Uterus (tissue), 4 donors: Measurements from ENCODE around the gene FNDC5. TPM values are rescaled to one million over a fixed set of nuclear protein-coding genes. Genes with fewer than 3 reads are reported as not detected.

Source experiments
- DNase-seq, 2 donors: peaks; one replicate each; pipeline ENCODE4 v3.0.0-alpha.2; 2019 to 2020
- H3K27ac ChIP-seq, 2 donors: fragments of 200-600 bp; sonication (generic); 1 replicate in 1 of 2; 2 replicates in 1 of 2; pipeline ENCODE4 v1.5.1; 2016 to 2018
- H3K27me3 ChIP-seq, 2 donors: fragments of 200-600 bp; sonication (generic); one replicate each; pipeline ENCODE4 v1.5.1; 2018 to 2019; ENCODE audit warnings: control low read depth in 1 of 2
- H3K36me3 ChIP-seq, 2 donors: fragments of 200-600 bp; sonication (generic); one replicate each; pipeline ENCODE4 v1.5.1; 2019; ENCODE audit warnings: control low read depth in 1 of 2
- H3K4me1 ChIP-seq, 2 donors: fragments of 200-600 bp; sonication (generic); one replicate each; pipeline ENCODE4 v1.5.1; 2018 to 2019; ENCODE audit warnings: control low read depth in 1 of 2
- H3K4me3 ChIP-seq, 2 donors: fragments of 200-600 bp; sonication (generic); 1 replicate in 1 of 2; 2 replicates in 1 of 2; pipeline ENCODE4 v1.5.1; 2018 to 2019; ENCODE audit warnings: mild to moderate bottlenecking in 1 of 2
- H3K9me3 ChIP-seq, 2 donors: fragments of 200-600 bp; sonication (generic); one replicate each; pipeline ENCODE4 v1.5.1; 2019; ENCODE audit warnings: control low read depth in 1 of 2
- CTCF ChIP-seq, 4 experiments: fragments of 200-600 bp in 2 of 4; fragments of 450-650 bp in 2 of 4; sonication (generic) in 2 of 4; IDR thresholded peaks; one replicate each; pipeline ENCODE4 v1.5.1; 2016 to 2019; ENCODE audit warnings: antibody characterized with exemption in 4 of 4, mild to moderate bottlenecking in 2 of 4, moderate library complexity in 1 of 4
- POLR2A ChIP-seq, 2 donors: fragments of 450-650 bp; IDR thresholded peaks; one replicate each; pipeline ENCODE4 v1.6.1; 2016; ENCODE audit warnings: antibody characterized with exemption in 2 of 2, mild to moderate bottlenecking in 1 of 2, moderate library complexity in 1 of 2
- intact Hi-C: fragments of 100-400 bp; cut with DNase I; formaldehyde crosslinking; loops from one replicate; pipeline ENCODE4 v1.15.1; 2023; ENCODE audit warnings: low total_unique reads
- total RNA-seq, 4 donors: library from RNA; depleted of rRNA in 3 of 4; stranded (reverse); fragments of >200 nt in 3 of 4; gene quantifications; one replicate each; pipeline versions ENCODE4 v1.1.0 to v1.2.4, GENCODE V29; 2014 to 2023
- donor health status: DM: yes; HTN: yes; CAD: no.

The FNDC5 gene
- total RNA-seq, 4 donors from 2014 or later = 1.2 to 71.1 (median 3.7) TPM; not detected in 1

GRCh38 chr1:32855861-32856617, 14.7 kb downstream of the FNDC5 start:
- TF ChIP-seq CTCF (IDR thresholded peaks at IDR 0.05) = no peak
- no peak for TF ChIP-seq POLR2A (IDR thresholded peaks at IDR 0.05)
- no peak for DNase-seq
- Histone ChIP-seq H3K9me3 (no peaks in the 10 kb centered on the region), H3K27ac (no peak overlapping the region), H3K4me1 (no peaks in the 10 kb centered on the region), H3K4me3 (no peak overlapping the region), H3K27me3 (no peaks in the 10 kb centered on the region), H3K36me3 (no peaks in the 10 kb centered on the region)
- intact Hi-C loops = no loop called here

- H3K27ac ChIP-seq = no peak overlapping the region
- no peaks in the 10 kb centered on the region for H3K27me3 ChIP-seq
- H3K4me3 ChIP-seq = no peak overlapping the region
- no peaks in the 10 kb centered on the region for H3K36me3 ChIP-seq
- DNase-seq = no peak
- no peaks in the 10 kb centered on the region for H3K9me3 ChIP-seq
- TF ChIP-seq POLR2A (IDR thresholded peaks at IDR 0.05) (no peak), CTCF (IDR thresholded peaks at IDR 0.05) (no peak)
- H3K4me1 ChIP-seq = no peaks in the 10 kb centered on the region
- intact Hi-C loops = no loop called here
Measured at GRCh38 chr1:32848354-32849063, 22.2 kb downstream of the FNDC5 start.

- no peak overlapping the region for H3K4me3 ChIP-seq
- TF ChIP-seq CTCF (IDR thresholded peaks at IDR 0.05) (no peak), POLR2A (IDR thresholded peaks at IDR 0.05) (no peak)
- H3K27me3 ChIP-seq = no peaks in the 10 kb centered on the region
- intact Hi-C loops = no loop called here
- H3K9me3 ChIP-seq = no peaks in the 10 kb centered on the region
- no peak overlapping the region for H3K27ac ChIP-seq
- H3K4me1 ChIP-seq = no peaks in the 10 kb centered on the region
- no peaks in the 10 kb centered on the region for H3K36me3 ChIP-seq
- no peak for DNase-seq
Measured at GRCh38 chr1:32831878-32832277, 38.8 kb downstream of the FNDC5 start.

GRCh38 chr1:32830092-32830852, 40.4 kb downstream of the FNDC5 start:
- Histone ChIP-seq H3K9me3 (no peaks in the 10 kb centered on the region), H3K4me3 (no peak overlapping the region), H3K4me1 (no peaks in the 10 kb centered on the region), H3K27ac (no peak overlapping the region), H3K27me3 (no peaks in the 10 kb centered on the region), H3K36me3 (no peaks in the 10 kb centered on the region)
- no peak for DNase-seq
- no peak for TF ChIP-seq POLR2A (IDR thresholded peaks at IDR 0.05)
- no peak for TF ChIP-seq CTCF (IDR thresholded peaks at IDR 0.05)
- intact Hi-C loops = no loop called here

- Histone ChIP-seq H3K27ac (no peak overlapping the region), H3K4me1 (no peaks in the 10 kb centered on the region), H3K9me3 (no peaks in the 10 kb centered on the region), H3K27me3 (no peaks in the 10 kb centered on the region), H3K4me3 (no peak overlapping the region), H3K36me3 (no peaks in the 10 kb centered on the region)
- intact Hi-C loops = no loop called here
- DNase-seq = no peak
- TF ChIP-seq CTCF (IDR thresholded peaks at IDR 0.05) (no peak), POLR2A (IDR thresholded peaks at IDR 0.05) (no peak)
Measured at GRCh38 chr1:32828341-32828740, 42.4 kb downstream of the FNDC5 start.
